IMR-90 (cell line): ENCODE measurements around the gene WFDC10B. TPM values are rescaled to one million over a fixed set of nuclear protein-coding genes. Genes with fewer than 3 reads are reported as not detected.

ENCODE experiments used
- ATAC-seq: fragments of 200-7000 bp; cut with Tn5 transposase; 2 replicates; pipeline ENCODE4 v1.9.1; 2020; ENCODE audit warnings: low read depth, mild to moderate bottlenecking, moderate library complexity
- BruUV-seq: library from RNA; stranded (reverse); fragments of 400-500 nt; replicated peaks from 2 replicates; lab custom pipeline; 2021; lab: Mats Ljungman, UMichigan
- CTCF ChIA-PET: fragments of 300-600 bp; formaldehyde crosslinking; extraction: SDS; loops from one replicate; lab custom pipeline; 2021; ENCODE audit warnings: antibody characterized with exemption; lab: Yijun Ruan, JAX
- POLR2A ChIA-PET: fragments of 300-600 bp; sonication (Branson Sonifier 250); formaldehyde crosslinking; loops from one replicate; lab custom pipeline; 2022; ENCODE audit warnings: antibody characterized with exemption; ENCODE audit not compliant: unreplicated experiment; lab: Charles Lee
- DNase-seq: peaks from one replicate; pipeline ENCODE4 v3.0.0; 2013
- H2AFZ ChIP-seq: replicated peaks from 2 replicates; pipeline ENCODE3; 2013; ENCODE audit warnings: low read length, mild to moderate bottlenecking; ENCODE audit not compliant: poor library complexity
- H2AK5ac ChIP-seq: 2 replicates; pipeline ENCODE4 v1.6.1; 2013; ENCODE audit warnings: low read depth, low read length, inconsistent platforms
- H2AK9ac ChIP-seq: replicated peaks from 2 replicates; pipeline ENCODE3; 2013; ENCODE audit warnings: mild to moderate bottlenecking, low read depth, low read length, moderate library complexity; ENCODE audit not compliant: poor library complexity
- H2BK120ac ChIP-seq: 2 replicates; pipeline ENCODE4 v1.6.1; 2013; ENCODE audit warnings: low read depth, low read length, inconsistent platforms
- H2BK15ac ChIP-seq: 3 replicates; pipeline ENCODE4 v1.6.1; 2013; ENCODE audit warnings: low read depth, low read length, inconsistent platforms
- H2BK20ac ChIP-seq: 2 replicates; pipeline ENCODE4 v1.6.1; 2013; ENCODE audit warnings: low read depth, mild to moderate bottlenecking, inconsistent platforms, low read length, moderate library complexity
- H2BK5ac ChIP-seq: 2 replicates; pipeline ENCODE4 v1.6.1; 2013; ENCODE audit warnings: mild to moderate bottlenecking, low read depth, low read length, inconsistent platforms; ENCODE audit not compliant: poor library complexity, severe bottlenecking
- H3K14ac ChIP-seq: replicated peaks from 2 replicates; pipeline ENCODE4 v1.6.1; 2013; ENCODE audit warnings: low read depth, low read length, inconsistent platforms
- H3K18ac ChIP-seq: 2 replicates; pipeline ENCODE4 v1.6.1; 2013; ENCODE audit warnings: low read depth, low read length, control low read depth
- H3K23ac ChIP-seq: 2 replicates; pipeline ENCODE4 v1.6.1; 2013; ENCODE audit warnings: low read depth, low read length, inconsistent platforms
- H3K27ac ChIP-seq: 2 replicates; pipeline ENCODE4 v1.5.1; 2013; ENCODE audit warnings: mild to moderate bottlenecking, control low read depth, low read length; ENCODE audit not compliant: insufficient read depth
- H3K27me3 ChIP-seq: 2 replicates; pipeline ENCODE4 v1.6.1; 2013; ENCODE audit warnings: low read length; ENCODE audit not compliant: control insufficient read depth, insufficient read depth
- H3K36me3 ChIP-seq: 2 replicates; pipeline ENCODE4 v1.6.1; 2013; ENCODE audit warnings: low read length, mixed read lengths; ENCODE audit not compliant: control insufficient read depth, insufficient read depth
- H3K4ac ChIP-seq: 2 replicates; pipeline ENCODE4 v1.6.1; 2013; ENCODE audit warnings: low read depth, low read length, inconsistent platforms
- H3K4me1 ChIP-seq: 2 replicates; pipeline ENCODE4 v1.6.1; 2013; ENCODE audit warnings: low read length, mixed read lengths; ENCODE audit not compliant: control insufficient read depth, insufficient read depth
- H3K4me2 ChIP-seq: 2 replicates; pipeline ENCODE4 v1.6.1; 2013; ENCODE audit warnings: low read depth, mild to moderate bottlenecking, control low read depth, low read length, moderate library complexity
- H3K4me3 ChIP-seq: 2 replicates; pipeline ENCODE4 v1.5.1; 2013; ENCODE audit warnings: low read depth, mild to moderate bottlenecking, control low read depth, low read length, moderate library complexity; ENCODE audit not compliant: insufficient read depth
- H3K56ac ChIP-seq: 2 replicates; pipeline ENCODE4 v1.6.1; 2013; ENCODE audit warnings: low read length, inconsistent platforms; ENCODE audit not compliant: insufficient read depth; ENCODE audit errors: extremely low read depth
- H3K79me1 ChIP-seq, 2 experiments: 2 replicates each; pipeline ENCODE4 v1.6.1; 2013; ENCODE audit warnings: low read length in 2 of 2, inconsistent platforms in 1 of 2, low read depth in 1 of 2
- H3K9ac ChIP-seq: 2 replicates; pipeline ENCODE4 v1.6.1; 2013; ENCODE audit warnings: low read depth, low read length, control low read depth
- H3K9me1 ChIP-seq: 2 replicates; pipeline ENCODE4 v1.6.1; 2013; ENCODE audit warnings: low read length, inconsistent platforms; ENCODE audit not compliant: insufficient read depth
- H3K9me3 ChIP-seq: 2 replicates; pipeline ENCODE4 v1.6.1; 2013; ENCODE audit warnings: low read length; ENCODE audit not compliant: control insufficient read depth, insufficient read depth
- H4K20me1 ChIP-seq: 2 replicates; pipeline ENCODE4 v1.6.1; 2013; ENCODE audit warnings: low read length, inconsistent platforms; ENCODE audit not compliant: insufficient read depth
- H4K5ac ChIP-seq: 2 replicates; pipeline ENCODE4 v1.6.1; 2013; ENCODE audit warnings: mild to moderate bottlenecking, low read depth, low read length, control low read depth
- H4K8ac ChIP-seq, 2 experiments: 2 replicates each; pipeline ENCODE4 v1.6.1; 2013; ENCODE audit warnings: low read depth in 2 of 2, low read length in 2 of 2, control low read depth in 1 of 2, inconsistent platforms in 1 of 2
- H4K91ac ChIP-seq: 2 replicates; pipeline ENCODE4 v1.6.1; 2013; ENCODE audit warnings: low read depth, low read length, inconsistent platforms; ENCODE audit not compliant: insufficient read depth
- BHLHE40 ChIP-seq: fragments of 150-350 bp; IDR thresholded peaks from 2 replicates; pipeline ENCODE4 v1.6.1; 2016; ENCODE audit warnings: mild to moderate bottlenecking, low read depth, low read length
- CEBPB ChIP-seq: IDR thresholded peaks from 2 replicates; pipeline ENCODE4 v1.6.1; 2012; ENCODE audit warnings: low read depth, low read length, improper control_type of control experiment
- CTCF ChIP-seq: conservative IDR thresholded peaks from 2 replicates; pipeline ENCODE4 v1.5.1; 2012; ENCODE audit warnings: mild to moderate bottlenecking, low read depth, low read length, improper control_type of control experiment
- FOS ChIP-seq: fragments of 150-350 bp; IDR thresholded peaks from 2 replicates; pipeline ENCODE4 v1.6.1; 2016; ENCODE audit warnings: low read depth, low read length
- MXI1 ChIP-seq: IDR thresholded peaks from 2 replicates; pipeline ENCODE4 v1.6.1; 2012; ENCODE audit warnings: low read depth, mild to moderate bottlenecking, low read length, moderate library complexity, borderline replicate concordance
- NFE2L2 ChIP-seq: fragments of 150-350 bp; IDR thresholded peaks from 2 replicates; pipeline ENCODE4 v1.6.1; 2016; ENCODE audit warnings: low read depth, mild to moderate bottlenecking, low read length
- RAD21 ChIP-seq: IDR thresholded peaks from 2 replicates; pipeline ENCODE4 v1.6.1; 2012; ENCODE audit warnings: low read length, improper control_type of control experiment
- RCOR1 ChIP-seq: IDR thresholded peaks from 2 replicates; pipeline ENCODE4 v1.6.1; 2012; ENCODE audit warnings: mild to moderate bottlenecking, low read length, improper control_type of control experiment; ENCODE audit not compliant: insufficient replicate concordance
- dilution Hi-C: fragments of 300-500 bp; cut with HindIII; formaldehyde crosslinking; loops from one replicate; pipeline ENCODE4 v1.14.3; 2018; ENCODE audit warnings: low sequenced_read_pairs; ENCODE audit not compliant: unreplicated experiment
- in situ Hi-C: fragments of 300-500 bp; cut with MboI; formaldehyde crosslinking; loops from 3 replicates; pipeline ENCODE4 v1.14.3; 2019; ENCODE audit warnings: low sequenced_read_pairs, inconsistent platforms, mixed read lengths
- intact Hi-C: fragments of 100-400 bp; cut with micrococcal nuclease; formaldehyde crosslinking; loops from 2 replicates; pipeline ENCODE4 v1.10.0; 2022
- polyA plus RNA-seq, 3 experiments: library from polyadenylated mRNA; depleted of rRNA; stranded (reverse); fragments of >200 nt; gene quantifications; 2 replicates each; pipeline ENCODE4 v1.2.3, GENCODE V29; 2012; ENCODE audit warnings: low replicate concordance in 1 of 3
- total RNA-seq: library from RNA; depleted of rRNA; stranded (reverse); fragments of >200 nt; gene quantifications from 2 replicates; pipeline ENCODE4 v1.2.3, GENCODE V29; 2012

Gene WFDC10B
- total and polyA plus RNA-seq, 2 of the 4 experiments (the other 2 are of a cell fraction): not detected

- Histone ChIP-seq H3K14ac (no peak overlapping the region), H3K27ac (no peak overlapping the region), H4K20me1 (no peaks in the 10 kb centered on the region), H2AK9ac (no peak overlapping the region), H4K5ac (no peak overlapping the region), H3K56ac (no peak overlapping the region), H2BK20ac (no peak overlapping the region), H3K4me2 (no peak overlapping the region), H3K9me3 (no peaks in the 10 kb centered on the region), H2BK120ac (no peak overlapping the region), H4K91ac (no peak overlapping the region), H4K8ac (no peak overlapping the region), H3K18ac (no peak overlapping the region), H3K79me1 (no peaks in the 10 kb centered on the region), H3K9ac (no peak overlapping the region), H2AK5ac (no peak overlapping the region), H3K27me3 (no peaks in the 10 kb centered on the region), H3K4me3 (no peak overlapping the region), H2BK15ac (no peak overlapping the region), H2AFZ (no peak overlapping the region), H3K9me1 (no peaks in the 10 kb centered on the region), H3K23ac (no peak overlapping the region), H3K36me3 (no peaks in the 10 kb centered on the region), H3K4me1 (no peaks in the 10 kb centered on the region), H2BK5ac (no peak overlapping the region), H3K4ac (no peak overlapping the region)
- dilution Hi-C loops: no loop called here
- ATAC-seq (no peak), DNase-seq (no peak)
- POLR2A ChIA-PET: no interaction called here
- intact Hi-C loops: no loop called here
- CTCF ChIA-PET: no interaction called here
- no TSS peak for BruUV-seq
- TF ChIP-seq BHLHE40 (no peak), CTCF (no peak), MXI1 (no peak), NFE2L2 (no peak), RCOR1 (no peak), RAD21 (no peak), CEBPB (no peak), FOS (no peak)
- in situ Hi-C loops: no loop called here
Observed at GRCh38 chr20:45672765-45673164, 32.1 kb downstream of the WFDC10B start.
